GM23338 (cell line): Measurements from ENCODE around the gene CGREF1. TPM values are rescaled to one million over a fixed set of nuclear protein-coding genes. Genes with fewer than 3 reads are reported as not detected.

Experiments used
- ATAC-seq: fragments of 200-7000 bp; cut with Tn5 transposase; 3 replicates; pipeline ENCODE4 v1.9.1; 2020
- DNase-seq: peaks from one replicate; pipeline ENCODE4 v3.0.0-alpha.2; 2015; ENCODE audit warnings: low spot score
- H2AFZ ChIP-seq: fragments of 200-600 bp; sonication (generic); 2 replicates; pipeline ENCODE4 v1.8.0; 2016; ENCODE audit warnings: antibody characterized with exemption, mild to moderate bottlenecking, moderate library complexity
- H3F3A ChIP-seq: fragments of 200-600 bp; sonication (generic); replicated peaks from 2 replicates; pipeline ENCODE4 v1.8.0; 2017; ENCODE audit warnings: antibody characterized with exemption, mixed run types, low read depth
- H3K27ac ChIP-seq: fragments of 200-600 bp; sonication (generic); 2 replicates; pipeline ENCODE4 v1.6.1; 2016; ENCODE audit warnings: low read depth
- H3K27me3 ChIP-seq: fragments of 200-600 bp; sonication (generic); 2 replicates; pipeline ENCODE4 v1.8.0; 2016; ENCODE audit warnings: mild to moderate bottlenecking, mixed run types, moderate library complexity; ENCODE audit not compliant: insufficient read depth
- H3K36me3 ChIP-seq: fragments of 200-600 bp; sonication (generic); 2 replicates; pipeline ENCODE4 v1.8.0; 2016; ENCODE audit warnings: mild to moderate bottlenecking; ENCODE audit not compliant: insufficient read depth
- H3K4me1 ChIP-seq: fragments of 200-600 bp; sonication (generic); 2 replicates; pipeline ENCODE4 v1.8.0; 2016; ENCODE audit warnings: mild to moderate bottlenecking, moderate library complexity; ENCODE audit not compliant: insufficient read depth
- H3K4me2 ChIP-seq: fragments of 200-600 bp; sonication (generic); 2 replicates; pipeline ENCODE4 v1.7.1; 2017; ENCODE audit warnings: mixed run types
- H3K4me3 ChIP-seq: fragments of 200-600 bp; sonication (generic); 2 replicates; pipeline ENCODE4 v1.6.1; 2016; ENCODE audit warnings: mixed run types
- H3K79me2 ChIP-seq: fragments of 200-600 bp; sonication (generic); replicated peaks from 2 replicates; pipeline ENCODE4 v1.8.0; 2017; ENCODE audit warnings: mild to moderate bottlenecking; ENCODE audit not compliant: insufficient read depth
- H3K9me2 ChIP-seq: fragments of 200-600 bp; sonication (generic); 2 replicates; pipeline ENCODE4 v1.8.0; 2017; ENCODE audit not compliant: insufficient read depth
- H4K20me1 ChIP-seq: fragments of 200-600 bp; sonication (generic); replicated peaks from 2 replicates; pipeline ENCODE4 v1.8.0; 2017; ENCODE audit warnings: mild to moderate bottlenecking; ENCODE audit not compliant: insufficient read depth
- H3K27ac Mint-ChIP-seq: 2 replicates; pipeline ENCODE4 v1.8.0; 2020; ENCODE audit warnings: inconsistent platforms, mild to moderate bottlenecking, moderate library complexity, mixed read lengths
- H3K27me3 Mint-ChIP-seq: 3 replicates; pipeline ENCODE4 v1.8.0; 2022; ENCODE audit warnings: low read depth, mild to moderate bottlenecking, moderate library complexity, mixed read lengths, inconsistent platforms; ENCODE audit not compliant: insufficient read depth, poor library complexity
- H3K36me3 Mint-ChIP-seq: 3 replicates; pipeline ENCODE4 v1.8.0; 2021; ENCODE audit warnings: low read depth, mild to moderate bottlenecking, inconsistent platforms, moderate library complexity, mixed read lengths
- H3K4me1 Mint-ChIP-seq: 3 replicates; pipeline ENCODE4 v1.8.0; 2020; ENCODE audit warnings: mild to moderate bottlenecking, inconsistent platforms, mixed read lengths
- H3K4me3 Mint-ChIP-seq: 3 replicates; pipeline ENCODE4 v1.8.0; 2021; ENCODE audit warnings: moderate library complexity, mild to moderate bottlenecking, inconsistent platforms, mixed read lengths
- H3K9me3 Mint-ChIP-seq: 3 replicates; pipeline ENCODE4 v1.8.0; 2020; ENCODE audit warnings: moderate library complexity, mild to moderate bottlenecking, inconsistent platforms, mixed read lengths
- CREB1 ChIP-seq: fragments of 250-450 bp; sonication (Bioruptor Pico); IDR thresholded peaks from 2 replicates; pipeline ENCODE4 v1.5.0; 2020; ENCODE audit warnings: low read depth, mild to moderate bottlenecking, moderate library complexity
- POLR2AphosphoS5 ChIP-seq: IDR thresholded peaks from 2 replicates; pipeline ENCODE4 v1.6.1; 2016; ENCODE audit warnings: antibody characterized with exemption, low read depth
- ZNF114 ChIP-seq: fragments of 250-450 bp; sonication (Bioruptor Pico); IDR thresholded peaks from 2 replicates; pipeline ENCODE4 v1.5.0; 2020; ENCODE audit warnings: mild to moderate bottlenecking, moderate library complexity
- ZNF331 ChIP-seq: fragments of 250-450 bp; sonication (Bioruptor Pico); IDR thresholded peaks from 2 replicates; pipeline ENCODE4 v1.5.0; 2020; ENCODE audit warnings: low read depth, mild to moderate bottlenecking, moderate library complexity
- ZNF462 ChIP-seq: fragments of 250-450 bp; sonication (Bioruptor Pico); IDR thresholded peaks from 2 replicates; pipeline ENCODE4 v1.5.0; 2020; ENCODE audit warnings: mild to moderate bottlenecking, moderate library complexity
- polyA plus RNA-seq: library from polyadenylated mRNA; unstranded; fragments of >200 nt; fragmentation: Nextera tagmentation; extraction: Ambion mirVana; gene quantifications from 2 replicates; pipeline ENCODE4 v1.2.1, GENCODE V29; 2016
- total RNA-seq: library from RNA; depleted of rRNA; stranded (reverse); fragments of >200 nt; shearing (Covaris generic); gene quantifications from 2 replicates; pipeline ENCODE4 v1.2.3, GENCODE V29; 2014
- TF ChIP-seq, protein P1 (sequence below), 2 experiments: fragments of 200-600 bp in 1 of 2; sonication (generic) in 1 of 2; conservative IDR thresholded peaks; 2 replicates each; pipeline versions ENCODE4 v1.5.1 to v1.6.1; 2016 to 2017; ENCODE audit warnings: antibody characterized with exemption in 2 of 2, low read depth in 2 of 2, mild to moderate bottlenecking in 2 of 2, moderate library complexity in 1 of 2
- TF ChIP-seq, protein P2 (sequence below): IDR thresholded peaks from 2 replicates; pipeline ENCODE4 v1.6.1; 2016; ENCODE audit warnings: antibody characterized with exemption

CGREF1 gene
- total and polyA plus RNA-seq, 2 experiments from 2014 or later, result 4.1 to 4.5 TPM

DNA sequence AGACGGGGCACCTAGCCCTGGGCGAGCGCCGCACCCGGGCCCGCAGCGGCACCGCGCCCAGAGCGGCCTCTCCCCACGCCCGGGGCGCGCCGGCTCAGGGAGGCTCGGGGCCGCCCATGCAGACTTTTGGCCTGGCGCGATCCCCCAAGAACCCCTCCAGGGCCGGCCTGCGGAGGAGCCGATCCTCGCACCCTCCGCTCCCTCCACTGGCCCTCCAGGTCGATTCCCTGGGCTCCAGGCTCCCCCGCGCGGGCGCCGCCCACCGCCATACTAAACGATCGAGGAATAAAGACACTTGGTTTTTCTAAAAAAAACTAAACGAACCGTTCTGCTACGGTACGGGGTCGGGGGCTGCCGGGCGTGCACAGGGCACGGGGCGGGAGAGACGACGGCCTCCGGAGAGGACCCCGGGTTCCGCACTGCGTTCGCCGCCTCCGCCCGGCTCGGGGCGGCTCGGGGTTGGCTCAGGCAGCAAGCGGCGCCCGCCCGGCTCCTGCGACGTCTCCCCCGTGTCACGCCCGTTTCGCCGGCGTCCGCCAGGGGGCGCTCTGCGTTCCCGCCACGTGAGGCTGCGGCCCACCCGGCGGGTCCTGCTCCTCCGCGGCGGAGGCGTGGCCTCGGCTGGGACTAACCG is 32.7 kb downstream of the CGREF1 start:
- Histone ChIP-seq H3K27ac (no peak overlapping the region), H3F3A (peaks cover 8% of the 10 kb centered on the region; the same call in 1 of the 2 replicates), H4K20me1 (no peaks in the 10 kb centered on the region; the same call in 1 of the 2 replicates), H3K27me3 (peaks cover 16% of the 10 kb centered on the region), H3K79me2 (no peaks in the 10 kb centered on the region), H3K9me2 (no peaks in the 10 kb centered on the region), H3K4me1 (peaks cover 15% of the 10 kb centered on the region), H3K4me3 (peak overlapping the region; percentile 87), H3K36me3 (no peaks in the 10 kb centered on the region), H3K4me2 (peak overlapping the region; percentile 91), H2AFZ (peak overlapping the region; percentile 99)
- peaks cover 30% of the 10 kb centered on the region for H3K4me1 Mint-ChIP-seq
- TF ChIP-seq, protein P1, sequence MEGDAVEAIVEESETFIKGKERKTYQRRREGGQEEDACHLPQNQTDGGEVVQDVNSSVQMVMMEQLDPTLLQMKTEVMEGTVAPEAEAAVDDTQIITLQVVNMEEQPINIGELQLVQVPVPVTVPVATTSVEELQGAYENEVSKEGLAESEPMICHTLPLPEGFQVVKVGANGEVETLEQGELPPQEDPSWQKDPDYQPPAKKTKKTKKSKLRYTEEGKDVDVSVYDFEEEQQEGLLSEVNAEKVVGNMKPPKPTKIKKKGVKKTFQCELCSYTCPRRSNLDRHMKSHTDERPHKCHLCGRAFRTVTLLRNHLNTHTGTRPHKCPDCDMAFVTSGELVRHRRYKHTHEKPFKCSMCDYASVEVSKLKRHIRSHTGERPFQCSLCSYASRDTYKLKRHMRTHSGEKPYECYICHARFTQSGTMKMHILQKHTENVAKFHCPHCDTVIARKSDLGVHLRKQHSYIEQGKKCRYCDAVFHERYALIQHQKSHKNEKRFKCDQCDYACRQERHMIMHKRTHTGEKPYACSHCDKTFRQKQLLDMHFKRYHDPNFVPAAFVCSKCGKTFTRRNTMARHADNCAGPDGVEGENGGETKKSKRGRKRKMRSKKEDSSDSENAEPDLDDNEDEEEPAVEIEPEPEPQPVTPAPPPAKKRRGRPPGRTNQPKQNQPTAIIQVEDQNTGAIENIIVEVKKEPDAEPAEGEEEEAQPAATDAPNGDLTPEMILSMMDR (conservative IDR thresholded peaks at IDR 0.05; ENCODE audit: low read depth in 2 of 2), result peak; percentile 47 to 89
- TF ChIP-seq, protein P2, sequence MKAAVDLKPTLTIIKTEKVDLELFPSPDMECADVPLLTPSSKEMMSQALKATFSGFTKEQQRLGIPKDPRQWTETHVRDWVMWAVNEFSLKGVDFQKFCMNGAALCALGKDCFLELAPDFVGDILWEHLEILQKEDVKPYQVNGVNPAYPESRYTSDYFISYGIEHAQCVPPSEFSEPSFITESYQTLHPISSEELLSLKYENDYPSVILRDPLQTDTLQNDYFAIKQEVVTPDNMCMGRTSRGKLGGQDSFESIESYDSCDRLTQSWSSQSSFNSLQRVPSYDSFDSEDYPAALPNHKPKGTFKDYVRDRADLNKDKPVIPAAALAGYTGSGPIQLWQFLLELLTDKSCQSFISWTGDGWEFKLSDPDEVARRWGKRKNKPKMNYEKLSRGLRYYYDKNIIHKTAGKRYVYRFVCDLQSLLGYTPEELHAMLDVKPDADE, result no peak
- TF ChIP-seq CREB1 (CRISPR knock-in tag) (peak; percentile 84), ZNF114 (CRISPR knock-in tag) (no peak), POLR2AphosphoS5 (peak; percentile 60; the same call in 1 of the 2 replicates), ZNF331 (CRISPR knock-in tag) (no peak)
- no peaks in the 10 kb centered on the region; the same call in 2 of the 3 replicates for H3K9me3 Mint-ChIP-seq
- H3K27me3 Mint-ChIP-seq, result peaks cover 26% of the 10 kb centered on the region
- ATAC-seq (peak; percentile 83), DNase-seq (peak; percentile 91)
- peak overlapping the region; percentile 82 for H3K4me3 Mint-ChIP-seq
- no peaks in the 10 kb centered on the region for H3K36me3 Mint-ChIP-seq
- H3K27ac Mint-ChIP-seq, result no peak overlapping the region

DNA sequence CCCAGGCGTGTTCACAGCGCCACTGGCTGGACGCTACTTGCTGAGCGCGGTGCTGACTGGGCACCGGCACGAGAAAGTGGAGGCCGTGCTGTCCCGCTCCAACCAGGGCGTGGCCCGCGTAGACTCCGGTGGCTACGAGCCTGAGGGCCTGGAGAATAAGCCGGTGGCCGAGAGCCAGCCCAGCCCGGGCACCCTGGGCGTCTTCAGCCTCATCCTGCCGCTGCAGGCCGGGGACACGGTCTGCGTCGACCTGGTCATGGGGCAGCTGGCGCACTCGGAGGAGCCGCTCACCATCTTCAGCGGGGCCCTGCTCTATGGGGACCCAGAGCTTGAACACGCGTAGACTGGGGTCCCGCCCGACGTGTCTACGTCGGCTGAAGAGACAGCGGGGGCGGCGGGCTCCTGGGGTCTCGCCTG is 33.2 kb downstream of the CGREF1 start:
- H3K36me3 Mint-ChIP-seq, result no peaks in the 10 kb centered on the region
- Histone ChIP-seq H4K20me1 (no peaks in the 10 kb centered on the region), H3K4me3 (peak overlapping the region; percentile 87), H3K36me3 (no peaks in the 10 kb centered on the region), H3F3A (peaks cover 8% of the 10 kb centered on the region; the same call in 1 of the 2 replicates), H3K4me1 (peaks cover 15% of the 10 kb centered on the region), H3K9me2 (no peaks in the 10 kb centered on the region), H3K4me2 (peak overlapping the region; percentile 91), H3K27ac (no peak overlapping the region), H3K79me2 (no peaks in the 10 kb centered on the region), H2AFZ (peak overlapping the region; percentile 99), H3K27me3 (peaks cover 16% of the 10 kb centered on the region)
- H3K27me3 Mint-ChIP-seq, result peaks cover 29% of the 10 kb centered on the region
- peak; percentile 65 for DNase-seq
- H3K27ac Mint-ChIP-seq, result no peak overlapping the region
- peaks cover 34% of the 10 kb centered on the region for H3K4me1 Mint-ChIP-seq
- peak overlapping the region; percentile 55 for H3K4me3 Mint-ChIP-seq
- ATAC-seq, result peak; percentile 19
- no peaks in the 10 kb centered on the region; the same call in 2 of the 3 replicates for H3K9me3 Mint-ChIP-seq
- no peak for TF ChIP-seq ZNF462 (CRISPR knock-in tag)
- TF ChIP-seq CREB1 (CRISPR knock-in tag), result no peak
- TF ChIP-seq, protein P1 (conservative IDR thresholded peaks at IDR 0.05; ENCODE audit: low read depth in 2 of 2), result peak; percentile 42 to 86
- TF ChIP-seq POLR2AphosphoS5, result peak; percentile 39
- TF ChIP-seq ZNF114 (CRISPR knock-in tag), result no peak
